GM12878 (cell line): ENCODE results near the gene SLC25A39. TPM values are rescaled to one million over a fixed set of nuclear protein-coding genes. Genes with fewer than 3 reads are reported as not detected.

Source experiments
- ATAC-seq: fragments of 200-7000 bp; cut with Tn5 transposase; 3 replicates; pipeline ENCODE4 v1.9.1; 2020; ENCODE audit warnings: mild to moderate bottlenecking, moderate library complexity
- BruUV-seq: library from RNA; stranded (reverse); fragments of 400-500 nt; replicated peaks from 2 replicates; lab custom pipeline; 2021; lab: Mats Ljungman, UMichigan
- CTCF ChIA-PET: fragments of 300-600 bp; sonication (Branson Sonifier 250); formaldehyde crosslinking; extraction: SDS; loops from one replicate; lab custom pipeline; 2021; ENCODE audit warnings: inconsistent platforms; lab: Yijun Ruan, JAX
- POLR2A ChIA-PET: fragments of 350-600 bp; formaldehyde crosslinking; extraction: SDS; loops from one replicate; lab custom pipeline; 2021; ENCODE audit warnings: inconsistent platforms; lab: Charles Lee
- RAD21 ChIA-PET: fragments of 300-600 bp; sonication (Branson Sonifier 250); formaldehyde crosslinking; loops from one replicate; lab custom pipeline; 2023; ENCODE audit warnings: antibody characterized with exemption; ENCODE audit not compliant: unreplicated experiment; lab: Charles Lee
- SMC1A ChIA-PET: fragments of 300-600 bp; sonication (Branson Sonifier 250); formaldehyde crosslinking; loops from one replicate; lab custom pipeline; 2023; ENCODE audit not compliant: unreplicated experiment, uncharacterized antibody; lab: Charles Lee
- DNase-seq: peaks from one replicate; pipeline ENCODE4 v3.0.0-alpha.2; 2011; ENCODE audit warnings: low read depth, low spot score
- FAIRE-seq: peaks from 3 replicates; lab custom pipeline; 2011; peaks lifted over from hg19 to GRCh38; lab: Jason Lieb, UNC
- H2AFZ ChIP-seq: 2 replicates; pipeline ENCODE4 v1.6.0; 2011; ENCODE audit warnings: low read depth, low read length, control low read depth; ENCODE audit not compliant: control insufficient read depth
- H3K27ac ChIP-seq: 2 replicates; pipeline ENCODE4 v1.5.1; 2011; ENCODE audit warnings: control low read depth; ENCODE audit not compliant: control insufficient read depth, insufficient read depth
- H3K27me3 ChIP-seq, 2 experiments: replicated peaks in 1 of 2; 2 replicates each; pipeline versions ENCODE4 v1.6.0 to v1.6.1; 2011; ENCODE audit warnings: low read length in 1 of 2; ENCODE audit not compliant: control insufficient read depth in 2 of 2, insufficient read depth in 2 of 2
- H3K36me3 ChIP-seq, 2 experiments: 2 replicates each; pipeline ENCODE4 v1.5.1; 2011; ENCODE audit warnings: low read length in 1 of 2; ENCODE audit not compliant: control insufficient read depth in 2 of 2, insufficient read depth in 2 of 2
- H3K4me1 ChIP-seq: 2 replicates; pipeline ENCODE4 v1.6.1; 2011; ENCODE audit warnings: mild to moderate bottlenecking, low read length, moderate library complexity, mixed read lengths; ENCODE audit not compliant: control insufficient read depth, insufficient read depth
- H3K4me2 ChIP-seq: 2 replicates; pipeline ENCODE4 v1.6.0; 2011; ENCODE audit warnings: control low read depth; ENCODE audit not compliant: control insufficient read depth, insufficient read depth
- H3K4me3 ChIP-seq: fragments of 200-600 bp; sonication (generic); 2 replicates; pipeline ENCODE4 v1.5.1; 2016
- H3K79me2 ChIP-seq: 2 replicates; pipeline ENCODE4 v1.6.0; 2011; ENCODE audit warnings: low read length; ENCODE audit not compliant: control insufficient read depth, insufficient read depth
- H3K9ac ChIP-seq: 2 replicates; pipeline ENCODE4 v1.8.0; 2011; ENCODE audit warnings: low read length, control low read depth, mixed read lengths; ENCODE audit not compliant: control insufficient read depth, insufficient read depth
- H3K9me3 ChIP-seq: replicated peaks from 3 replicates; pipeline ENCODE4 v1.5.1; 2011; ENCODE audit warnings: mild to moderate bottlenecking, low read length; ENCODE audit not compliant: control insufficient read depth, insufficient read depth
- H4K20me1 ChIP-seq: 2 replicates; pipeline ENCODE4 v1.6.0; 2011; ENCODE audit not compliant: control insufficient read depth, insufficient read depth
- CBX3 ChIP-seq: fragments of 200-600 bp; sonication (generic); IDR thresholded peaks from 2 replicates; pipeline ENCODE4 v1.6.1; 2016; ENCODE audit warnings: low read depth, borderline replicate concordance
- E2F8 ChIP-seq: fragments of 450-650 bp; IDR thresholded peaks from 2 replicates; pipeline ENCODE4 v1.6.1; 2018; ENCODE audit warnings: mild to moderate bottlenecking, low read depth, moderate library complexity; ENCODE audit not compliant: partially characterized antibody
- E4F1 ChIP-seq: fragments of 450-650 bp; IDR thresholded peaks from 2 replicates; pipeline ENCODE4 v1.6.1; 2018; ENCODE audit warnings: borderline replicate concordance, mild to moderate bottlenecking; ENCODE audit not compliant: partially characterized antibody
- KAT2A ChIP-seq: conservative IDR thresholded peaks from 2 replicates; pipeline ENCODE4 v1.6.1; 2011; ENCODE audit warnings: low read depth, low read length; ENCODE audit not compliant: control insufficient read depth
- LARP7 ChIP-seq: fragments of 450-650 bp; IDR thresholded peaks from 2 replicates; pipeline ENCODE4 v1.6.1; 2017; ENCODE audit warnings: mild to moderate bottlenecking
- MYC ChIP-seq: IDR thresholded peaks from 2 replicates; pipeline ENCODE4 v1.6.1; 2011; ENCODE audit warnings: mild to moderate bottlenecking, low read length, moderate library complexity, inconsistent platforms; ENCODE audit not compliant: insufficient read depth, insufficient replicate concordance, insufficient read length, severe bottlenecking
- RAD21 ChIP-seq: IDR thresholded peaks from 2 replicates; pipeline ENCODE4 v1.6.1; 2011; ENCODE audit warnings: mild to moderate bottlenecking, low read depth, low read length, moderate library complexity; ENCODE audit not compliant: insufficient read depth
- SMARCA5 ChIP-seq: fragments of 450-650 bp; IDR thresholded peaks from 2 replicates; pipeline ENCODE4 v1.6.1; 2017; ENCODE audit warnings: mild to moderate bottlenecking
- YBX1 ChIP-seq: fragments of 450-650 bp; IDR thresholded peaks from 2 replicates; pipeline ENCODE4 v1.6.1; 2016; ENCODE audit warnings: antibody characterized with exemption
- WGBS: methylation state at CpG from one replicate; pipeline ENCODE4 v1.1.6; 2016; ENCODE audit warnings: low lambda C conversion rate; ENCODE audit not compliant: insufficient replicate concordance, insufficient coverage; ENCODE audit errors: missing lambda C conversion rate; 5-methylcytosine and 5-hydroxymethylcytosine counted together
- in situ Hi-C: fragments of 300-500 bp; cut with MboI; formaldehyde crosslinking; loops from 9 replicates; pipeline ENCODE4 v1.14.3; 2018; ENCODE audit warnings: mixed read lengths
- intact Hi-C: fragments of 100-400 bp; cut with micrococcal nuclease; formaldehyde crosslinking; loops from one replicate; pipeline ENCODE4 v1.14.2; 2022; ENCODE audit not compliant: unreplicated experiment
- polyA plus RNA-seq, 11 experiments: library from polyadenylated mRNA; depleted of rRNA in 4 of 11; unstranded in 6 of 11; stranded (reverse) in 5 of 11; fragments of >200 nt; fragmentation: Nextera tagmentation in 4 of 11; fragmentation: Illumina TruSeq in 1 of 11; extraction: Ambion mirVana in 4 of 11; extraction: Trizol in 1 of 11; gene quantifications; 1 replicate in 1 of 11; 2 replicates in 10 of 11; pipeline versions ENCODE4 v1.2.1 to v1.2.3, GENCODE V29; 2011 to 2016; ENCODE audit warnings: inconsistent platforms in 2 of 11, missing spikeins in 2 of 11, low read depth in 1 of 11
- total RNA-seq, 4 experiments: library from RNA; depleted of rRNA in 3 of 4; stranded (reverse); fragments of >200 nt in 3 of 4; fragmentation: Illumina TruSeq in 1 of 4; extraction: Trizol in 1 of 4; gene quantifications; 2 replicates each; pipeline versions ENCODE4 v1.2.1 to v1.2.3, GENCODE V29; 2013 to 2021

Gene SLC25A39
- total and polyA plus RNA-seq, 10 of the 15 experiments (the other 5 are each of a cell fraction or from before 2014, with no cell fraction given): 3.5 to 270 (median 150) TPM

DNA sequence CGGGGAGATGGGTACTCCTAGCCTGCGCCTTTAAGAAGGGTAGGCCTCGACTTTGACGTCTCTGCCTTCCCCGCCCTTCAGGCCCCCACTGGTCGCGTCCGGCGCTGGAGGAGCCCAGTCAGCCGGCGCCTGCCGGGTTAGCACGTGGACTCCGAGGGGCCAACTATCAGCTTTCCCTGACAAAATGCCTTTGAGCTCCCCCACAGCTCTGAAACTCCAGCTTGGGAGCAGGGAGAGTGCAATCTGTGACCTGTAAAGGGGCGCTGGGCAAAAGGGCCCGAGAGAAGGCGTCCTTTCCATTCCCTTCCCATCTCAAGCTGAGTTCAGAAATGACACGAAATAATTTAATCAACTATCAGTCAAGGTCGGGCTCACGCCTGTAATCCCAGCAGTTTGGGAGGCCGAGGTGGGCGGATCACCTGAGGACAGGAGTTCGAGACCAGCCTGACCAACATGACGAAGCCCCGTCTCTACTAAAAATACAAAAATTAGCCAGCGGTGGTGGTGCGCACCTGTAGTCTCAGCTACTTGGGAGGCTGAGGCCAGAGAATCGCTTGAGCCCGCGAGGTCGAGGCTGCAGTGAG lies 2.3 kb upstream of the SLC25A39 start (continued):
- TF ChIP-seq MYC: peak; percentile 29
- TF ChIP-seq, all 136 proteins: peak for 39

GRCh38 chr17:44324092-44324570 lies 492 bp downstream of the SLC25A39 start:
- RAD21 ChIA-PET: interaction anchor here (1.0 to 3.6 kb wide), 5 partner anchors 24 to 200 kb away, joined by 3 to 40 read pairs (median 4); partner anchors contain the start of gene HDAC5
- peak overlapping the region; percentile 81 for H3K27ac ChIP-seq
- no TSS peak for BruUV-seq

More at GRCh38 chr17:44324092-44324570, 492 bp downstream of the SLC25A39 start:
- Histone ChIP-seq H3K9ac (peak overlapping the region; percentile 90), H2AFZ (peak overlapping the region; percentile 71), H3K4me3 (peak overlapping the region; percentile 92), H3K4me1 (peaks cover 8% of the 10 kb centered on the region), H3K4me2 (peak overlapping the region; percentile 91), H3K36me3 (peaks cover 8 to 19% of the 10 kb centered on the region in 2 experiments; a peak in 3 of 4 replicates), H3K79me2 (peaks cover 26% of the 10 kb centered on the region), H3K27me3 (no peaks in the 10 kb centered on the region), H4K20me1 (no peaks in the 10 kb centered on the region), H3K9me3 (no peaks in the 10 kb centered on the region)
- WGBS: 5% methylated on average over 32 of the region's 38 CpGs
- POLR2A ChIA-PET: interaction anchor here (0.6 to 2.6 kb wide), 5 partner anchors 14 to 150 kb away, joined by 3 to 10 read pairs (median 4); no protein-coding TSS in a partner anchor
- no peak for DNase-seq
- intact Hi-C loops: no loop called here
- no peak for FAIRE-seq
- TF ChIP-seq E4F1 (no peak), CBX3 (no peak), E2F8 (no peak), KAT2A (no peak), SMARCA5 (no peak), RAD21 (no peak), YBX1 (no peak), LARP7 (no peak)
- ATAC-seq: peak; percentile 1; the same call in 1 of the 3 replicates
- in situ Hi-C loops: no loop called here
- CTCF ChIA-PET: interaction anchor here (1.0 to 3.8 kb wide), 5 partner anchors 21 to 114 kb away, joined by 3 to 46 read pairs (median 7); partner anchors contain the start of gene GRN
- SMC1A ChIA-PET: interaction anchor here (1.0 to 2.1 kb wide), 3 partner anchors 22 to 120 kb away, joined by 3 to 8 read pairs (median 7); no protein-coding TSS in a partner anchor
